ENCODE measurements around the gene NUP58.

GRCh38 chr13:25372284-25373081, 71.1 kb downstream of the NUP58 start:
- TF ChIP-seq CTCF (IDR thresholded peaks at IDR 0.05; ENCODE audit: low read depth, low read length, poor library complexity, severe bottlenecking) (no peak), EZH2phosphoT487 (IDR thresholded peaks at IDR 0.05; ENCODE audit: borderline replicate concordance, low read length) (no peak)

Data from DOHH2 (cell line).